Endothelial cell of umbilical vein (primary cell): ENCODE results near the gene BARX1. TPM values are rescaled to one million over a fixed set of nuclear protein-coding genes. Genes with fewer than 3 reads are reported as not detected.

ENCODE experiments used
- BruUV-seq: library from RNA; stranded (reverse); fragments of 400-500 nt; replicated peaks from 2 replicates; lab custom pipeline; 2021; lab: Mats Ljungman, UMichigan
- CTCF ChIA-PET: fragments of 300-600, 350-600 bp; sonication (Branson Sonifier 250); formaldehyde crosslinking; loops from one replicate; lab custom pipeline; 2021; ENCODE audit warnings: antibody characterized with exemption, inconsistent platforms; lab: Charles Lee
- POLR2A ChIA-PET: fragments of 300-600, 350-600 bp; sonication (Branson Sonifier 250); formaldehyde crosslinking; loops from one replicate; lab custom pipeline; 2021; ENCODE audit warnings: antibody characterized with exemption, inconsistent platforms; lab: Charles Lee
- DNase-seq: peaks from one replicate; pipeline ENCODE4 v3.0.0-alpha.2; 2011; ENCODE audit warnings: low read depth, low spot score
- FAIRE-seq: peaks from 2 replicates; lab custom pipeline; 2011; peaks lifted over from hg19 to GRCh38; lab: Jason Lieb, UNC
- H2AFZ ChIP-seq: 2 replicates; pipeline ENCODE4 v1.6.0; 2012; ENCODE audit warnings: low read depth, low read length, control low read depth, inconsistent platforms
- H3K27ac ChIP-seq: 2 replicates; pipeline ENCODE4 v1.5.1; 2011; ENCODE audit warnings: low read depth, mild to moderate bottlenecking, control low read depth, low read length, moderate library complexity; ENCODE audit not compliant: insufficient read depth
- H3K27me3 ChIP-seq, 2 experiments: 2 replicates each; pipeline versions ENCODE4 v1.6.0 to v1.6.1; 2011; ENCODE audit warnings: low read length in 2 of 2, mixed read lengths in 1 of 2; ENCODE audit not compliant: control insufficient read depth in 2 of 2, insufficient read depth in 2 of 2
- H3K36me3 ChIP-seq, 2 experiments: 2 replicates in 1 of 2; 3 replicates in 1 of 2; pipeline ENCODE4 v1.5.1; 2011; ENCODE audit warnings: low read length in 2 of 2, mild to moderate bottlenecking in 1 of 2, moderate library complexity in 1 of 2; ENCODE audit not compliant: control insufficient read depth in 2 of 2, insufficient read depth in 2 of 2; ENCODE audit errors: extremely low read depth in 1 of 2
- H3K4me1 ChIP-seq: 3 replicates; pipeline ENCODE4 v1.5.1; 2011; ENCODE audit warnings: mild to moderate bottlenecking, low read length; ENCODE audit not compliant: control insufficient read depth, insufficient read depth; ENCODE audit errors: extremely low read depth
- H3K4me2 ChIP-seq: 2 replicates; pipeline ENCODE4 v1.6.1; 2011; ENCODE audit warnings: low read length, control low read depth, mixed read lengths; ENCODE audit not compliant: insufficient read depth
- H3K4me3 ChIP-seq, 3 experiments: fragments of 200-600 bp in 1 of 3; sonication (generic), shearing (Covaris generic) in 1 of 3; replicated peaks in 1 of 3; 2 replicates each; pipeline ENCODE4 v1.5.1; 2011 to 2016; ENCODE audit warnings: control low read depth in 3 of 3, low read length in 3 of 3, mild to moderate bottlenecking in 2 of 3, inconsistent platforms in 1 of 3, low read depth in 1 of 3, moderate library complexity in 1 of 3; ENCODE audit not compliant: insufficient read depth in 1 of 3
- H3K79me2 ChIP-seq: 2 replicates; pipeline ENCODE4 v1.6.0; 2012; ENCODE audit warnings: low read length, inconsistent platforms; ENCODE audit not compliant: control insufficient read depth, insufficient read depth
- H3K9ac ChIP-seq: replicated peaks from 2 replicates; pipeline ENCODE3; 2011; ENCODE audit warnings: low read length, control low read depth; ENCODE audit not compliant: insufficient read depth; ENCODE audit errors: extremely low read depth
- H3K9me1 ChIP-seq: replicated peaks from 3 replicates; pipeline ENCODE4 v1.6.0; 2011; ENCODE audit warnings: mild to moderate bottlenecking, low read length; ENCODE audit not compliant: control insufficient read depth, insufficient read depth; ENCODE audit errors: extremely low read depth
- H3K9me3 ChIP-seq: replicated peaks from 2 replicates; pipeline ENCODE4 v1.5.1; 2012; ENCODE audit warnings: low read length, inconsistent platforms; ENCODE audit not compliant: control insufficient read depth, insufficient read depth
- H4K20me1 ChIP-seq: replicated peaks from 2 replicates; pipeline ENCODE3; 2011; ENCODE audit warnings: mild to moderate bottlenecking, low read length; ENCODE audit not compliant: control insufficient read depth, insufficient read depth; ENCODE audit errors: extremely low read depth
- CTCF ChIP-seq, 2 donors: IDR thresholded peaks; 1 replicate in 1 of 2; 2 replicates in 1 of 2; pipeline ENCODE4 v1.5.1; 2011; ENCODE audit warnings: low read length in 2 of 2, mild to moderate bottlenecking in 2 of 2, moderate library complexity in 2 of 2, control low read depth in 1 of 2, inconsistent platforms in 1 of 2, low read depth in 1 of 2; ENCODE audit not compliant: insufficient read depth in 1 of 2; ENCODE audit errors: extremely low read depth in 1 of 2
- EZH2 ChIP-seq: IDR thresholded peaks from 2 replicates; pipeline ENCODE4 v1.6.1; 2012; ENCODE audit warnings: borderline replicate concordance, low read depth, mild to moderate bottlenecking, moderate library complexity, low read length, inconsistent platforms; ENCODE audit not compliant: severe bottlenecking
- FOS ChIP-seq: IDR thresholded peaks from 2 replicates; pipeline ENCODE4 v1.6.1; 2011; ENCODE audit warnings: mild to moderate bottlenecking, low read length, moderate library complexity, borderline replicate concordance; ENCODE audit not compliant: insufficient read depth
- GATA2 ChIP-seq: IDR thresholded peaks from 2 replicates; pipeline ENCODE4 v1.7.0; 2011; ENCODE audit warnings: low read depth, mild to moderate bottlenecking, moderate library complexity, mixed read lengths, low read length; ENCODE audit not compliant: insufficient read length, insufficient read depth
- MYC ChIP-seq: IDR thresholded peaks from one replicate; pipeline ENCODE4 v1.6.1; 2011; ENCODE audit warnings: mild to moderate bottlenecking, low read depth, low read length
- POLR2A ChIP-seq: IDR thresholded peaks from 2 replicates; pipeline ENCODE4 v1.6.1; 2012; ENCODE audit warnings: low read depth, mild to moderate bottlenecking, control low read depth, low read length
- POLR2AphosphoS5 ChIP-seq: IDR thresholded peaks from 2 replicates; pipeline ENCODE4 v1.6.1; 2012; ENCODE audit warnings: low read depth, mild to moderate bottlenecking, control low read depth, low read length, moderate library complexity; ENCODE audit not compliant: insufficient read depth
- dilution Hi-C: fragments of 300-500 bp; cut with MboI; formaldehyde crosslinking; loops from one replicate; pipeline ENCODE4 v1.15.0; 2019; ENCODE audit warnings: low sequenced_read_pairs; ENCODE audit not compliant: extremely low pct_ligation_motif_present
- intact Hi-C: fragments of 100-400 bp; cut with micrococcal nuclease; formaldehyde crosslinking; loops from one replicate; pipeline ENCODE4 v1.10.0; 2022
- polyA plus RNA-seq, 4 experiments: library from polyadenylated mRNA; depleted of rRNA in 3 of 4; stranded (reverse) in 3 of 4; unstranded in 1 of 4; fragments of >200 nt; gene quantifications; 2 replicates each; pipeline versions ENCODE4 v1.2.1 to v1.2.3, GENCODE V29; 2011 to 2012; ENCODE audit warnings: missing spikeins in 1 of 4
- total RNA-seq: library from RNA; stranded (reverse); gene quantifications from 2 replicates; pipeline ENCODE4 v1.2.3, GENCODE V29; 2021
- TF ChIP-seq, protein P1 (sequence below): IDR thresholded peaks from 2 replicates; pipeline ENCODE4 v1.6.1; 2011; ENCODE audit not compliant: insufficient read depth, insufficient read length

BARX1 gene
- total and polyA plus RNA-seq, 2 donors (not counting 3 experiments of a cell fraction or from before 2014, with no cell fraction given) = not detected

DNA sequence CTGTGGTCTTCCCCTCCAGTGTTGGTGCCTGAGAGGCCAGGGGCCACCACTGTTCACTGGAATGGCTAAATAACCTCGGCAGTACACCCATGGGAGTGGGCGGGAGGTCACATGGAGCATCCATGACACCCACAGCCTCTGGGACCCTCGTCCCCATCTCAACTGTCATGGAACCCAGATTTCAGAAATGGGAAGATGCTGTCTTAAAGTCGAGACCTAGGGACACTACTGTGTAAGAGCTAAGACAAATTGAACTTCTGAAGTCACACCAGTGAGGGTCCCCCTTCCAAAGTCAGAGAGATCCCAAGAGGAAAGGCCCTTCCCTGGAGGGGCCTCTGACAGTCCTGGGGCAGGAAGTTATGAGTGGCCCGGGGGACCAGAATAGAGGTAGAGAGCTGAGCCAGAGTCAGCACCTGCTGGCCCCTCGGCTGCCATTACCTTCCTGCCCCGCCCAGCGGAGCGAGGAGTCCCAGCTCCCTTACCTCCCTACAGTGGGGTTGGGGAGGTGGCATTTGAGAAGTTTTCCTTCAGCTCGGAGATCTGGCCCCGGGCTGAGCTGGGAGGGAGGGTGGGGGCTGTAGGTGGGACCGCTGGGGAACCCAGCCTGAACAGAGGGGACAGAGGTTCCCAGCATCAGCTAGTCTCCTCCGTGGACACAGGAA lies 7.6 kb downstream of the BARX1 start:
- Histone ChIP-seq H3K79me2 (no peaks in the 10 kb centered on the region), H3K36me3 (no peaks in the 10 kb centered on the region), H3K4me3 (no peak overlapping the region), H3K27ac (no peak overlapping the region), H4K20me1 (no peaks in the 10 kb centered on the region), H3K9ac (no peak overlapping the region), H3K4me1 (peaks cover 3% of the 10 kb centered on the region), H2AFZ (no peak overlapping the region), H3K9me1 (no peaks in the 10 kb centered on the region), H3K4me2 (no peak overlapping the region), H3K27me3 (peaks cover 91 to 93% of the 10 kb centered on the region in 2 experiments), H3K9me3 (no peaks in the 10 kb centered on the region)
- CTCF ChIA-PET = interaction anchor here (0.9 to 1.4 kb wide), 2 partner anchors 15 to 54 kb away, joined by 3 to 5 read pairs; no protein-coding TSS in a partner anchor
- intact Hi-C loops = no loop called here
- no TSS peak for BruUV-seq
- dilution Hi-C loops = no loop called here
- TF ChIP-seq FOS = no peak
- no peak for TF ChIP-seq GATA2
- no peak for TF ChIP-seq POLR2A
- TF ChIP-seq EZH2 = no peak
- TF ChIP-seq POLR2AphosphoS5 = no peak
- TF ChIP-seq, protein P1, sequence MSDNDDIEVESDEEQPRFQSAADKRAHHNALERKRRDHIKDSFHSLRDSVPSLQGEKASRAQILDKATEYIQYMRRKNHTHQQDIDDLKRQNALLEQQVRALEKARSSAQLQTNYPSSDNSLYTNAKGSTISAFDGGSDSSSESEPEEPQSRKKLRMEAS = no peak
- no peak for TF ChIP-seq MYC
- TF ChIP-seq CTCF (IDR thresholded peaks at IDR 0.05; ENCODE audit: extremely low read depth in 1 of 2, insufficient read depth in 1 of 2, low read depth in 1 of 2, low read length in 2 of 2) = no peak
- no peak for FAIRE-seq
- no peak for DNase-seq
- POLR2A ChIA-PET = no interaction called here
